Ectodermal cell (in vitro differentiated cells): Measurements from ENCODE around the gene DEF6.

Experiments
- H3K27ac ChIP-seq: 2 replicates; pipeline ENCODE4 v1.7.0; 2013; ENCODE audit warnings: mild to moderate bottlenecking, low read depth, low read length; ENCODE audit not compliant: insufficient read depth, poor library complexity, severe bottlenecking
- H3K27me3 ChIP-seq: 2 replicates; pipeline ENCODE4 v1.7.0; 2013; ENCODE audit warnings: mild to moderate bottlenecking, low read length; ENCODE audit not compliant: insufficient read depth, control insufficient read depth, poor library complexity, severe bottlenecking
- H3K36me3 ChIP-seq: one replicate; pipeline ENCODE4 v1.7.0; 2013; ENCODE audit warnings: low read length; ENCODE audit not compliant: control insufficient read depth, insufficient read depth
- H3K4me1 ChIP-seq: one replicate; pipeline ENCODE4 v1.7.0; 2013; ENCODE audit warnings: low read length; ENCODE audit not compliant: control insufficient read depth, insufficient read depth
- H3K4me3 ChIP-seq: 2 replicates; pipeline ENCODE4 v1.7.0; 2013; ENCODE audit warnings: low read depth, low read length, control low read depth; ENCODE audit not compliant: insufficient read depth
- H3K9me3 ChIP-seq: 2 replicates; pipeline ENCODE4 v1.7.0; 2013; ENCODE audit warnings: mild to moderate bottlenecking, low read length, moderate library complexity; ENCODE audit not compliant: control insufficient read depth
- WGBS, 2 experiments: methylation state at CpG; one replicate each; pipeline ENCODE4 v1.1.7; 2013; ENCODE audit warnings: missing lambda C conversion rate in 2 of 2; 5-methylcytosine and 5-hydroxymethylcytosine counted together

DEF6 gene

GRCh38 chr6:35343835-35344550, 46.4 kb downstream of the DEF6 start:
- H3K27me3 ChIP-seq, result peaks cover 7% of the 10 kb centered on the region
- no peak overlapping the region for H3K27ac ChIP-seq
- 93 to 94% methylated on average over 6 of the region's 6 CpGs for WGBS, 2 experiments
- peaks cover 6% of the 10 kb centered on the region for H3K4me1 ChIP-seq
- no peaks in the 10 kb centered on the region for H3K36me3 ChIP-seq
- no peaks in the 10 kb centered on the region for H3K9me3 ChIP-seq
- no peak overlapping the region for H3K4me3 ChIP-seq

- Histone ChIP-seq H3K27ac (no peak overlapping the region), H3K27me3 (no peaks in the 10 kb centered on the region), H3K4me3 (no peak overlapping the region), H3K4me1 (no peaks in the 10 kb centered on the region), H3K36me3 (peaks cover 12% of the 10 kb centered on the region), H3K9me3 (no peaks in the 10 kb centered on the region)
- WGBS, 2 experiments, result 94 to 95% methylated on average over 4 of the region's 4 CpGs
Observed at GRCh38 chr6:35351422-35351821, 53.8 kb downstream of the DEF6 start.

- H3K9me3 ChIP-seq, result no peaks in the 10 kb centered on the region
- peaks cover 12% of the 10 kb centered on the region for H3K36me3 ChIP-seq
- H3K4me3 ChIP-seq, result no peak overlapping the region
- 84 to 92% methylated on average over 2 of the region's 2 CpGs for WGBS, 2 experiments
- H3K27me3 ChIP-seq, result no peaks in the 10 kb centered on the region
- no peak overlapping the region for H3K27ac ChIP-seq
- H3K4me1 ChIP-seq, result no peaks in the 10 kb centered on the region
Observed at GRCh38 chr6:35352735-35353134, 55.1 kb downstream of the DEF6 start.

GRCh38 chr6:35354361-35355135, 56.9 kb downstream of the DEF6 start:
- no peaks in the 10 kb centered on the region for H3K27me3 ChIP-seq
- 96 to 97% methylated on average over 13 of the region's 13 CpGs for WGBS, 2 experiments
- no peak overlapping the region for H3K27ac ChIP-seq
- H3K36me3 ChIP-seq, result peaks cover 8% of the 10 kb centered on the region
- H3K4me1 ChIP-seq, result no peaks in the 10 kb centered on the region
- H3K4me3 ChIP-seq, result no peak overlapping the region
- H3K9me3 ChIP-seq, result no peaks in the 10 kb centered on the region

DNA sequence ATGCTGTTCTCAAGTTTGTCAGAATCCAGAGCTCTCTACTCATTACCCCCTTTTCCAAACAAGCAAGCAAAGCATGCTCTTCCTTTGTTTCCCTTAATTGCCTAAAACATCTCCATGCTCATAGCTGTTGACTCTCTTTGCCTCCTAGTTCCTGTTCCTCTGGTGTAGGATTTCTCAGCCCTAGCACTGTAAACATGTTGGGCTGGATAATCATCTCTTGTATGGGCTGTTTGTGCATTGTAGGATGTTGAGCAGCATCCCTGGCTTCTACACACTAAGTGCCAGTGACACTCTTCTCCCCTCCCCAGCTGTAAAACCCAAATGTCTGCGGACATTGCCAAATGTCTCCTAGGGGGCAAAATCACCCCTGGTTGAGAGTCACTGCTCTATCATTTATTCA, 58.8 kb downstream of the DEF6 start:
- Histone ChIP-seq H3K4me3 (no peak overlapping the region), H3K27me3 (no peaks in the 10 kb centered on the region), H3K4me1 (peaks cover 8% of the 10 kb centered on the region), H3K27ac (no peak overlapping the region), H3K9me3 (no peaks in the 10 kb centered on the region), H3K36me3 (peaks cover 8% of the 10 kb centered on the region)
- WGBS, 2 experiments, result 91 to 96% methylated on average over 1 of the region's 1 CpG

- no peak overlapping the region for H3K27ac ChIP-seq
- H3K4me1 ChIP-seq, result peaks cover 8% of the 10 kb centered on the region
- no peaks in the 10 kb centered on the region for H3K27me3 ChIP-seq
- H3K9me3 ChIP-seq, result no peaks in the 10 kb centered on the region
- no peak overlapping the region for H3K4me3 ChIP-seq
- WGBS, 2 experiments, result 93 to 95% methylated on average over 4 of the region's 4 CpGs
- peaks cover 8% of the 10 kb centered on the region for H3K36me3 ChIP-seq
Observed at GRCh38 chr6:35357677-35358076, 60.1 kb downstream of the DEF6 start.

GRCh38 chr6:35358086-35358485, 60.5 kb downstream of the DEF6 start:
- H3K27ac ChIP-seq, result no peak overlapping the region

GRCh38 chr6:35359346-35359743, 61.7 kb downstream of the DEF6 start:
- H3K27me3 ChIP-seq, result no peaks in the 10 kb centered on the region
- peaks cover 11% of the 10 kb centered on the region for H3K4me1 ChIP-seq
- H3K9me3 ChIP-seq, result no peaks in the 10 kb centered on the region
- no peaks in the 10 kb centered on the region for H3K36me3 ChIP-seq
- H3K27ac ChIP-seq, result no peak overlapping the region
- WGBS, 2 experiments, result 94 to 97% methylated on average over 5 of the region's 5 CpGs
- no peak overlapping the region for H3K4me3 ChIP-seq

More at GRCh38 chr6:35358086-35358485, 60.5 kb downstream of the DEF6 start:
- H3K9me3 ChIP-seq, result no peaks in the 10 kb centered on the region
- H3K4me1 ChIP-seq, result peaks cover 11% of the 10 kb centered on the region
- 95 to 96% methylated on average over 3 of the region's 3 CpGs for WGBS, 2 experiments
- no peak overlapping the region for H3K4me3 ChIP-seq
- peaks cover 6% of the 10 kb centered on the region for H3K36me3 ChIP-seq
- H3K27me3 ChIP-seq, result no peaks in the 10 kb centered on the region

- no peaks in the 10 kb centered on the region for H3K27me3 ChIP-seq
- no peak overlapping the region for H3K4me3 ChIP-seq
- no peaks in the 10 kb centered on the region for H3K9me3 ChIP-seq
- peaks cover 11% of the 10 kb centered on the region for H3K4me1 ChIP-seq
- 71 to 75% methylated on average over 2 of the region's 2 CpGs for WGBS, 2 experiments
- H3K36me3 ChIP-seq, result no peaks in the 10 kb centered on the region
- H3K27ac ChIP-seq, result no peak overlapping the region
Observed at GRCh38 chr6:35359744-35360348, 62.2 kb downstream of the DEF6 start.
